GM19452 (cell line): ENCODE data around the gene PPP4C.
"Not testable (repeated sequence)": the region's sequence is repeated elsewhere in the genome, so short reads cannot be mapped to it uniquely, and the experiment has no call there.

Experiments
- ATAC-seq: cut with Tn5 transposase; IDR thresholded peaks from one replicate; pipeline ENCODE4 v1.9.1; 2021; ENCODE audit not compliant: unreplicated experiment

Gene PPP4C

DNA sequence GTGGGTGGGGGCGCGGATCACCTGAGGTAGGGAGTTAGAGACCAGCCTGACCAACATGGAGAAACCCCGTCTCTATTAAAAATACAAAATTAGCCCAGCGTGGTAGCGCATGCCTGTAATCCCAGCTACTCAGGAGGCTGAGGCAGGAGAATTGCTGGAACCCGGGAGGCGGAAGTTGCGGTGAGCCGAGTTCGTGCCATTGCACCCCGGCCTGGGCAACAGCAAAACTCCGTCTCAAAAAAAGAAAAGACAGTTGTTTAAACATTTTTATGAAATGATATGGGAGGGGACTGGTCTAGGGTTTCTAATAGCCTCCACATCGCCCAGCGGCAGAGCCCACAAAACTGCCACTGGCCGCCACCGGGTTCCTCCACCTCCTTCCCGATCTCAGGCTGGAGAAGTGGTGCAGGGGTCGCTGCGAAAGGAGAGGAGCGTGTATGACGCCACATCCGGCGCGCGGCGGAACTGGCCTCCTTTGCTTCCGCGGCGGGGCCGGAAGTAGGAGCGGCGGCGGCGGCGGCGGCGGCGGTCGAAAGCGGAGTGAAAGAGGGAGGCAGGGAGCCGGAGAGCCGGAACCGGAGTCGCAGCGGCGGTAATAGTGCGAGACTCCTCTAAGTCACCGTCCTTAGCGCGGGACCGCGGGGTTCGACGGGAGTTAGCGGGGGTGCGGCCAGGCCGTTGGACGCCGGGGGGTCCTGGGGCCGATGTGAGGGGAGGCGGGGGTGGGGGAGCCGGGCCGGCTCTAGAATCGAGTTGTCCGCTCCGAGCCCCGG, at the start of gene PPP4C:
Gene PPP4C (plus strand): TSS at position 492 of the 773 bp plus-strand sequence. CDS start 384 bp downstream, outside the sequence.
- ATAC-seq = peak; percentile 68

DNA sequence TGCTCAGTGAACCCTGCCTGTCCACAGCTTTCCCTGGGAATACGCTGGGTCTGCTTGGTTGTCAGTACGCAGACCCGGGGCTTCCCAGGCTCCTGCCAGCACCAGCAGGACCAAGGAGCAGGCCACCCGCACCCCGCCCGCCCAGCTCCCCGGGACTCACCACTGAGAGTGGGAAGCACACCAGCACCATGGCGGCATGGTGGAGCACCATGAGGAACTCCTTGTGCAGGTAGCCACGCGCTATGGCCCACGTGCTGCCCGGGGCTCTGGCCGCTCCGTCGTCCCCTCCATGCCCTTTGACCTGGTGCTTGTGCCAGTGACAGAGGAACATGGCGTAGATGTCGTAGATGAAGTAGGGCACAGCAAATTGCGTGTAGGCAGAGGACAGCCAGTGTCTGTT, 49.3 kb upstream of the PPP4C start:
- no peak for ATAC-seq

DNA sequence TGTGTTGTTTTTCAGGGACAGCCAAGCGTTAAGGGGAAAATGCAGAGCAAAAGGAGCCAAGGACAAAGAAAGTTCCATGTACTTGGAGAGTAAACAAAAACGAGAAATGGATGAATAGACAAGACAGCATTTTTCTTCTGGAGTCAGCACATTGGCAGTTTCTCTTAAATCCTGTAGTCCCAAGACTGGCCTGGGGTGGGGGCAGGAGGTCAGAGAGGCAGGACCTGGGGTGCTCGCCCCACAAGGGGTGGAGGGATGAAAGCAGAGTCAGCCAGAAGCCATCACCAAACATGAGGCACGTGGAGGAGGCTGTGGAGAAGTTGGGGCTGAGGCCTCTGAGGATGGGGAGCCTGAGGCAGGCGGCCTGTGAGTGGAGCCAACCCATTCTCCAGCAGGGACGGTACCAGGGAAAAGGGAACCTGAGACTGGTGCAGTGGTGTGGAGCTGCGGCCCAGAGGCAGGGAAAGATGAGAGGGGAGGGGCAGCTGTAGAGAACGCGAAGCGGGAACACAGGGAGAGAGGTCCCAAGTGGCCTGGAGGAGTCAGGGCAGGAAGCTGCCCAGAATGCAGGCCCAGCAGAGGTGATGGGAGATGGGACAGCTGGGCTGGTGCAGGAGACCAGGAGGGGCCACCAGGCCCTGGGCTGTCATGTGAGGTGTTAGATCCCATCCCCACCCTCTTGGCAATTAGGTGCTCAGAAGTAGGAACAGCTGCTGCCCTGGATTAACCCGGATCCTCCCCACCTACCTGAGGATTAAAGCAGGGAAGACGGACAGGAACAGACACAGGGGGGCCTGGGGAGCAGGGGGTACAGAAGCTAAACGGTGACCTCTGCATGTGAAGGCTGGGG, 48.0 kb upstream of the PPP4C start:
- ATAC-seq = no peak

DNA sequence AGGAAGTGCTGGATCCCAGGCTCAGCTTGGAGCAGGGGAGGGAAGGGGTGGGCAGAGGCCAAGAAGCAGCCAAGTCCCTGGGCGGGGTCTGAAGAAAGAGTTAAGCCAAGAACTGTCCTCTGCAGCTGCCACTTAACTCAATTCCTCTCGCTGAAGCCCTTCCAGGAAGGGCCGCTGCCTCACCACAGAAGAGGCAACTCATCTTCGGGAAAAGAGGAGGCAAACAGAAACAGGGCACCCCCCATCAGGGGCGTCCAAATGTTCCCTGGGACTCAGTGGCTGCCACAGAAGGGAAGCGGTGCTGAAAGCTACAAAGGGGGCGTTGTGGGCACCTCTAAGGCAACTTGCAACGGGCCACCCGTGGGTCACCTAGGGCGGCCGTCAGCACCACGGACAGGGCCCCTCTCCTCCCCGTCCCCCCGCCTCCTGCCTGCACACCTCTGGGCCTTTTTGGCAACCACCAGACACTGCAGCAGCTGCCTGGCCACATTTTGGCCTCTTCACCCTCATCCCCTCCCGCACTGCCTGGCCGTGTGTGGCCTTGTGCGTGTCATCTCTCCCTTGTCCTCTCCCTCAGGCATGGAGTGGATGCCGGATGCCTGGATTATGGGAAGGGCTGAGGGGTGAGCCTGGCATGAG, 47.2 kb upstream of the PPP4C start:
- no peak for ATAC-seq

DNA sequence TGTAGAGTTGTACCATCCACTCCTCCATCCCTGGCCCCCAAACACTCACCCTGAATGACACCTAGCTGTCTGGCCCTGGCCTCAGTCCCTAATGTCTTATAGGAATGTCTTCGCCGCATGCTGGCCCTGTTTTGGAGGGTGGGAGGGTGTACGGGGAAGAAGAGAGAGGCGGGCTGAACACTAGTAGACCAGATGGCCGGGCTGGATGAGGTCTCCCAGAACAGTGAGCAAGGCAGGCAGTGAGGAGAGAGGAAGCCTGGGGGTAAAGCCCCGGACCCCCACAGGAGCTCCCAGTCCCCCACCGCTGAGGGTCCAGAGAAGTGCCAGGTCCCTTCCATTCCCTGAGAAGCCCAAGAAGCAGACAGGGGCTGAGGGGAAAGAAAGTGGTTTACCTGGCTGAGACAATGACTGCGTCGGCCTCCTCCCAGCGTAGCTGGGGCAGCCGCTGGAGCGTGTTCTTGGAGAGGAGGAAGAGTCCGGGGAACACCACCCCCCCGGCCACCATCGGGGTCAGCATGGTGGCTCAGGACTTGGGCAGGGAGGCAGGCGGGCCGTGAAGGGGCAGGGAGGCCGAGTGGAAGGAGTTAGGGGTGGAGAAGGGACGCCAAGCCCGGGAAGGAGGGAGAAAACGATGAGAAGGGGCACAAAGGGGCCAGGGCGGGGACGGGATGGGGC, 45.6 kb upstream of the PPP4C start:
- ATAC-seq = no peak

DNA sequence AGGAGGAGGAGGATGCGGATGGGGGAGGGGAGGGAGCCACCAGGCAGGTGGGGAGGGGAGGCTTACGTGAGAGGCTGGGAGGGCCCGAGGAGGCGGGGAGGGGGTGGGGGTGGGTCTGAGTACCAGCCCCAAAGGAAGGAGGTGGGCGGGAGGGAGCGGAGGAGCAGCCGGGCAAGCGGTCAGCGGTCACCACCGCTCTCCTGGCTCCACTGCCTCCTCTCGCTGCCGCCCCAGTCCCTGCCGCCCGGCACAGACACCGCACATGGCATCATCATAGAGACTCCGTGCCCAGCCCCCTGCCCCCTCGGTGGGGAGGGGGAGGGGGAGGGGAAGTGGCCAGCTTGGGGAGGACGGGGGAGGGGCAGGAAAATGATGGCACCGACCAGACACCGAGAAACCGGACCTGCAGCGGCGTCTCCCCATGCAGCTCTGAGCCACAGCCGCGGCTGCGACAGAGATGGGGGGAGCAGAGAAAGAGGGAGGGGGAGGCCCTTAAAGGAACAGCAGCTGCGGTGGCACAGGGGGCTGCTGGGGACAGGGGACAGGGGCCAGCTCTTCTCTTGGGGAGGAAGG, 44.9 kb upstream of the PPP4C start, which contains the start of gene TLCD3B:
Gene TLCD3B (minus strand): TSS at position 431 of the 573 bp plus-strand sequence. CDS start 744 bp downstream, outside the sequence.
- ATAC-seq = no peak

DNA sequence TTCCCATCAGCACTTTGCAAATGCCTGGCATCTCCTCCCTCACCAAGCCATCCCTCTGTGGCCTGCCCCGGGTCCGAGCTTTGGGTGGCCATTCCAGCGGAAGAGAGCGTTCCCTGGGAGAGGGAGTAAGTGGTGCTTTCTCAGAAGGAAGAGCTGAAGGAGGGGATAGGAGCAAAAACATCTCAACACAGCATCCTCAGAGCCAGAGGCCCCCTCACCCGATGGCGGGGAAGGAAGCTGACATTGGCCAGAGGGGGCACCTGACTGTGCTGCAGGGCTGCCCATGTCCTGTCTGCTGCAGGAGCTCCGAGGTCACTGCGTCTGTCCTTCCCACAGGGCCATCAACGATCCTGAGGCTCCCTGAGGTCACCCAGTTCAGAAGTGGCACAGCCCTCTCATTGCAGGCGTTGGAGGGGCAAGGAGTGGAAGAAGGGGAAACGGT, 44.3 kb upstream of the PPP4C start:
- ATAC-seq = no peak

DNA sequence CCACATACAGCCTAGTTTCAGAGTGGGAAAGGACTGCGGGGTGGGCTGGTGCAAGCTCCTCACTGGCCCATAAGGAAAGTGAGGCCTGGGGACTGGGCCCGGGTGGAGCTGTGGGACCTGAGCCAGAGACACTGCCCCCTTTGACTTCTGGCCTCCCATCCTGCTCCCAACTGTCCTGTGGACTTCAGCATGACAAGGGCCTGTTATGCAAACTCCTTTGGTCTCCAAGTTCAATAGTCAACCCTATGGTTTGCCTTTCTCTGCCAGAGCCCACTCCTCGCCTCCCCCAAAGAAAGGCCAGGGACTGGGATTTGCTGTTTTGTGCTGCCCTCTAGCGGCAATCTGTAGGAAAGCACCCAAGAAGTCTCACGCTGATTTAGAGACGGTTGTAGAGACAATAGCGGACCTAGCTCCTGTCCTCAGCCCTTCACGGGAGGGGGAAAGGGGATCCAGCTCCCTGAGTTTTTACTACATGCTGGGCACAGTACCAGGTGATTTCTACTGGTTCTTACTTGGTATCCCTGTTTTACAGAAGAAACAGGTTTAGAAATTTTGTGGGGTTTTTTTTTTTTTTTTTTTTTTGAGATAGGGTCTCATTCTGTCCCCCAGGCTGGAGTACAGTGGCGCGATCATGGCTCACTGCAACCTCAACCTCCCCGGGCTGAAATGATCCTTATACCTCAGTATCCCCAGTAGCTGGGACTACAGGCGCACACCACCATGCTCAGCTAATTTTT, 43.5 kb upstream of the PPP4C start:
- ATAC-seq = no peak

DNA sequence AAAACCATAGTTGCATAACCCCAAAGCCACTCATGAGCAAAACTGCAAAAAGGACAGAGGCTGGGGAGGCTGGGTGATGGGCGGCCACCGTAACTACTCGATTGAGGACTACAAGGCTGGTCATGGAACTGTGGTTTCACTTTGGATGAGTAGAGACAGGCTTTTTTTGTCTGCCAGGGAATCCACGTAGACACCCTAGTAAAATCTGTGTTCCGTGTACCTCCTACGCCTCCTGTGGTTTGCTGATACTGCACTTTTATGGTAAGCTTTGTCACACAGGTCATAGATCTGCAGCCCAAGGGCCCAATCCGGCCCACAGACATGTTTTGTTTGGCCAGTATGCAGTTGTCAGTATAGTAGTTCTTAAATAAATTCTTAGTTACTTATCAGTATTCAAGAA, 42.5 kb upstream of the PPP4C start:
- no peak for ATAC-seq

DNA sequence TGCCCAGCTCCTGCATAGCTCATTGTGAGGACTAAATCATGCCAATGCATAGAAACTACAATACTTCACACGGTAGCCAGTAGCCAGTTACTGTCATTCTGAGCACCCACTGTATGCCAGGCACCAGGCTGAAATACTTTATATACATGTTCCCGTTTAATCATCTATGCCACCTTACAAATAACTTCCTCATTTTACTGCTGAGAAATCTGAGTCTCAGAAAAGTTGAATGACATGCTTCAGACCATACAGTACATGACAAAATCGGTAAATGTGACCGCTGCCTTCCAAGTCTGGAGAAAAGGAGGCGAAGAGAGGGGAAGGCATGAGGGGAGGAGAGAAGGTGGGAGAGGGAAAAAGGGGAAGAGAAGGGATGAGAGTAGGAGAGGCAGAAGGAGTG, 35.6 kb upstream of the PPP4C start:
- ATAC-seq = no peak

DNA sequence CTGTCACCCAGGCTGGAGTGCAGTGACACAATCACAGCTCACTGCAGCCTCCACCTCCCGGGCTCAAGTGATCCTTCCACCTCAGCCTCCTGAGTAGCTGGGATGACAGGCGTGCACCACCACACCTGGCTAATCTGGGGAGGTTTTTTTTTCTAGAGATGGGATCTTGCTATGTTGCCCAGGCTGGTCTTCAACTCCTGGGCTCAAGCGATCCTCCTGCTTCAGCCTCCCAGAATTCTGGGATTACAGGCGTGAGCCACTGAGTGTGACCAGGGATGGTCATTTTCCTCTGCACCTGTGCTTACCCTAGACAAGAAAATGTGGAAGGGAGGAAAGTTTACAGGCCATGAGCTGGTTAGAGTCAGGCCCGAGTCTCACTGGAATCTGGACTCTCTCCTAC, 35.1 kb upstream of the PPP4C start:
- ATAC-seq = not testable (repeated sequence)

DNA sequence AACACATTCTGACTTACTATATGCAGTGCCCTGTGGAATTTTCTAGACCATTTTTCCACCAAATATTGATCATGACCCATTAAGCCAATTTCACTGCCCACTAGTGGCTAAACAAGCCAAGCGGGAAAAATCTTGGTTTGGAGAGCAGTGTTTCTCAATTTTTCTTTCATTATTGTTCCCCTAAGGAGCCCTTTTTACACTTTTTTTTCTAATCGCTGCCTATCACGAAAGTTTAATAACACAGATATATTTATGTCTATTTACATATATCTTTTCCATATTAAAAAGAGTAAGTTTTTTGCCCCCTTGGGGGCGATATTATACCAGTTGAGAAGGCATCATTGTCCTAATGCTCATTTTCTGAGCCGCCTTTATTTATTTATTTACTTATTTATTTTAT, 34.0 kb upstream of the PPP4C start:
- no peak for ATAC-seq

DNA sequence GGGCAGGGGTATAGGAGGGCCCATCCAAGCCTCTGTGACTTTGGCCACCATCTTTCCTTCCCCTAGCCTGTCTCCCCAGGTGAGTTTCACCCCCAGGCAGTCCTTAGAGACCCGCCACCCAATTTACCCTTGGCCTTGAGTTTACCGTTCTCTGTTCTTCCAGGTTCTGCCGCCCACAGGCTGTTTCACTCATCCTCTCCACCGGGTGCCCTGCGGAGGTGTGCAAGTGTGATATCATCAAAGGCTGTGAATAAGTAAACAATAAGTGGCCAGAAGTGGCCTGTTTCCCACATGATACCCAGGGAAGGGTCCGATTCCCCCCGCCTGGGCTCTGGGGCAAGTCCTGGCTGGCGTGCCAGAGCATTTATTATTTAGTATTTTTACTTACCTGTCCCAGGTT, 29.6 kb upstream of the PPP4C start:
- ATAC-seq = no peak

DNA sequence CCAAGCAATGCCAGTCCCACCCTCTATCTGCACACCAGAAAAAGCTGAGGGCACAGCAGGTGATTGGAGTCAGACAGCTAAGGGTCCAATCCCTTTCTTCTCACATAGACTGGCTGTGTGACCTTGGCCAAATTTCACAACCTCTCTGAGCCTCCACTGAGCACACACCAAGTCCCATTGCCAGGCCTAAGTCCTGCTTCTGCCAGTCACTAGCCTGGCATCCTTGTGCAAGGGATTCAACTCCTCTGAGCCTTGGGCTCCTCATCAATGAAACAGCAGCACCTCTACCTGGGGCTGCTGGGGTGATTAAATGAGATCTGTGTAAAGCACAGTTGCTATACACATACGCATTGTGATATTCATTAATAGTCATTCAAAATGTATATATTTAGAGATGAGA, 29.2 kb upstream of the PPP4C start:
- ATAC-seq = no peak

DNA sequence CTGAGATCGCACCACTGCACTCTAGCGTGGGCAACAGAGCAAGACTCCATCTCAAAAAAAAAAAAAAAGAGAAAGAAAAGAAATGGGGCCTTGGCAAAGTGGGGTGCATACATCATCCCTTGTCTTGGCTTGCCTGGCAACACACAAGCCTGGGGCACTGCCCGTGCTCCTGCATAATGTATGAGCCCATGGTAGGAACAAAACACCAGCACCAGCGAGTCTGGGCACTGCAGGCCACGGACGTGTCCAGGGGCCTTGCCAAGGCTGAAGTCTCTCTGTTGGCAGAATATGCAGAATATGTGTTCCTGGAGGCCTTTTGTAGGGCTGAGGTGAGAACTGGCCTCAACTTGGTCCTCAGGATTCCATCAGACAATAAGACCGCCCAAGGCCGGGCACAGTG, 25.9 kb upstream of the PPP4C start:
- ATAC-seq = no peak

DNA sequence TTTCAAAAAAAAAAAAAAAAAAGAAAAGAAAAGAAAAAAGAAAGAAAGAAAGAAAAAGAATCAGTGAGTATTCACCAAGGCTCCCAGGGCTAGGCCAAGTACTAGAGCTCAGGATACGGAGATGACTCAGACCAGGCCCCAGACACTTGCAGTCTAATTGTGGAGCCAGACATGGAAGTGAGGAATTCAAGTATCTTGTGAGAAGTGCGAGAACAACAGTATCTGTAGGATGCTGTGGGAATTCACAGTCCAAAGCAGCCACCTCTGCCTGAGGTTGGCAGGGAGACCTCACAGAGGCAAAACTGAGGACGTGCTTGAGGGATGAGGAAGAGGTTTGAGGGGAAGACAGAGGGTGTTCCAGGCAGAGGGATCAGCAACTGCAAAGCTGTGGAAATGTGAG, 24.3 kb upstream of the PPP4C start:
- no peak for ATAC-seq

DNA sequence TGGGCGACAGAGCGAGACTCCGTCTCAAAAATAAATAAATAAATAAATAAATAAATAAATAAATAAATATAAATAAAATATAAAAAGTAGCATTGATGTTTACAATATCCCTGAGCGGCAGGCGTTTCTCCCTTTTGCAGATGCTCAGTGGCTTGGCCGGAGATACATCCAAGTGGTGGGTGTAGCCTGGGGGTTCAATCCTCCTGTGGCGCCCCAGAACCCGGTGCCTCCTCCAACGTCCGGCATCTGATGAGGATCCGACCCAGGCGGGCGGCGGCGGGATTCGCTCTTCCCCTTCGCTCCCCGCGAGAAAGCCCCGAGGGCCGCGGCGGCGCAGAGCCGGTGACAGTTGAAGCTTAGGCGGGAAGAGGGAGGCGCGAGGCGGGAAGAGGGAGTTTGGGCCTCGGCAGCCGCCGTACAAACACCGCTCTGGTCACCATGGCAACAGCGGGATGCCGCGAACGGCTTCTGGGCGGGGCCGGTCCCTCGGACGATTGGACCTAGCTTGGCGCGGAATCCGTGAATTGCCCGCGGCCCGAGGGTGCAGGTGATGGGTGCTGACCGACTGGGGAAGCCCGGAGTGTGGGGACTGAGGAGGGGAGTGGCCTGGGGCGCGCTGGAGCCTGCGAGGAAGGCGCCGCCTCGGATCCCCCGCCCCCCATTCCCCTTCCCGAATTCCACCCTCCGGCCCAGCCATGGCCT, 23.0 kb upstream of the PPP4C start:
- ATAC-seq = peak; percentile 73

DNA sequence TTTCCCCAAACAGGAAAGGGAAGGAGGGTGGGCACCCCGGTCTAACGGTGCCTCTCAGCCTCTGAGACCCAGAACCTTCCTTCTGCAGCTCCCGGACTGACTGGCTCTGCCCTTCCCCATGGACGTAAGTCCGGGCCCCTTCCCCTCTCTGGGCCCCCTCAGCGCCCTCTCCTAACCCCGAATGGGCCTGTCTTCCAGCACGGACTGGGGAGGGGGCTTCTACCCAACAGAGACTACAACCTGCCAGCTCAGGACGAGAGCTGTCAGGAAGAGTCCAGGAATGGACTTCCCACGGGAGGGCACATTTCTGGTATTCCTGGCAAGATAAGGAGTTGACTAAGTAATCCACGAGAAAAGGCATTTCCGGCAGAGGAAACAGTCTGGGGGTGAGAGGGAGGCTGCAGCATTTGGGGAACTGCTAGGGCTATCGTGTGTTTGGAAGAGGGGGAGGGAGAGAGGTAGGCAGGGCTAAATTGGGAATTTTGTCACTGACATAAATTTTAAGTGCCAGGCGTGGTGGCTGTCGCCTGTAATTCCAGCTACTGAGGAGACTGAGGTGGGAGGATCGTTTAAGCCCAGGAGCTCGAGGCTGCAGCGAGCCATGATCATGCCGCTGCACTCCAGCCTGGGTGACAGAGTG, 22.3 kb upstream of the PPP4C start:
- no peak for ATAC-seq

DNA sequence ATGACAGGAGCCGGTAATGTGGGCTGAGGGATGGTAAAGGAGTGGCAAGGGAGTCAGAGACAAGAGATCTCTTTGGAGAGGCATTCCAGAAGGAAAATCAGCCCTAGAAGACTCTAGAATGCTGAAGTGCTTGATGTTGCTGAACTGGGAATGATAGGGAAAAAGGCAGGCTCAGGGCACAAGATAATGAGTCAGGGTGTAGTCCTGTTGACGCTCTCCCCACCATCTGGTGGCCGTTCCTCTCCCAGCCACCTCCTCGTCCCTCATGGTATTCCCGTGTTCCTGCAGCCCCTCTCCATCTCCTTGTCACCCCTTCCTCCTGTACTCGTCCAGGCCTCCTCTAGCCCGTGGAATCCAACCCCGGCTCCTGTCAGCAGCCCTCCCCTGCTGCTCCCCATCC, 21.3 kb upstream of the PPP4C start:
- ATAC-seq = no peak
